GM12892 (cell line): ENCODE measurements around the gene RASA2.

Experiments
- POLR2A ChIP-seq: IDR thresholded peaks from 2 replicates; pipeline ENCODE4 v1.6.1; 2011; ENCODE audit warnings: low read depth, low read length, control low read depth
- POLR2AphosphoS5 ChIP-seq: IDR thresholded peaks from 2 replicates; pipeline ENCODE4 v1.6.1; 2011; ENCODE audit warnings: low read depth, low read length, control low read depth
- TAF1 ChIP-seq: IDR thresholded peaks from 2 replicates; pipeline ENCODE4 v1.6.1; 2011; ENCODE audit warnings: low read depth, mild to moderate bottlenecking, control low read depth, low read length, borderline replicate concordance

- TF ChIP-seq POLR2A (no peak), POLR2AphosphoS5 (no peak), TAF1 (no peak)
Observed at GRCh38 chr3:141578202-141578973, 91.6 kb downstream of the RASA2 start.
